Chondrocyte (in vitro differentiated cells): ENCODE results near the gene RASSF7. TPM values are rescaled to one million over a fixed set of nuclear protein-coding genes. Genes with fewer than 3 reads are reported as not detected.

ENCODE experiments used
- DNase-seq: peaks from one replicate; pipeline ENCODE4 v3.0.0; 2021; ENCODE audit warnings: mixed read lengths, low spot score
- H3K27ac Mint-ChIP-seq: one replicate; pipeline ENCODE4 v1.8.0; 2021; ENCODE audit warnings: mild to moderate bottlenecking, moderate library complexity, mixed read lengths; ENCODE audit not compliant: unreplicated experiment
- H3K27me3 Mint-ChIP-seq: 2 replicates; pipeline ENCODE4 v1.8.0; 2021; ENCODE audit warnings: low read depth, mixed read lengths
- H3K36me3 Mint-ChIP-seq: 2 replicates; pipeline ENCODE4 v1.8.0; 2021; ENCODE audit warnings: low read depth, mixed read lengths
- H3K4me1 Mint-ChIP-seq: 2 replicates; pipeline ENCODE4 v1.8.0; 2021; ENCODE audit warnings: low read depth, mild to moderate bottlenecking, mixed read lengths
- H3K4me3 Mint-ChIP-seq: one replicate; pipeline ENCODE4 v1.8.0; 2021; ENCODE audit warnings: mild to moderate bottlenecking, moderate library complexity, mixed read lengths; ENCODE audit not compliant: unreplicated experiment
- H3K9me3 Mint-ChIP-seq: 2 replicates; pipeline ENCODE4 v1.8.0; 2021; ENCODE audit warnings: low read depth, mixed read lengths
- total RNA-seq: library from RNA; stranded (reverse); gene quantifications from 3 replicates; pipeline ENCODE4 v1.2.1, GENCODE V29; 2021
- TF ChIP-seq, protein P1 (sequence below): fragments of 200-600 bp; sonication (generic); IDR thresholded peaks from 2 replicates; pipeline ENCODE4 v1.5.0; 2021; ENCODE audit warnings: antibody characterized with exemption, mild to moderate bottlenecking, moderate library complexity

RASSF7 gene
- total RNA-seq, 1 donor from 2014 or later, result 28.7 TPM

DNA sequence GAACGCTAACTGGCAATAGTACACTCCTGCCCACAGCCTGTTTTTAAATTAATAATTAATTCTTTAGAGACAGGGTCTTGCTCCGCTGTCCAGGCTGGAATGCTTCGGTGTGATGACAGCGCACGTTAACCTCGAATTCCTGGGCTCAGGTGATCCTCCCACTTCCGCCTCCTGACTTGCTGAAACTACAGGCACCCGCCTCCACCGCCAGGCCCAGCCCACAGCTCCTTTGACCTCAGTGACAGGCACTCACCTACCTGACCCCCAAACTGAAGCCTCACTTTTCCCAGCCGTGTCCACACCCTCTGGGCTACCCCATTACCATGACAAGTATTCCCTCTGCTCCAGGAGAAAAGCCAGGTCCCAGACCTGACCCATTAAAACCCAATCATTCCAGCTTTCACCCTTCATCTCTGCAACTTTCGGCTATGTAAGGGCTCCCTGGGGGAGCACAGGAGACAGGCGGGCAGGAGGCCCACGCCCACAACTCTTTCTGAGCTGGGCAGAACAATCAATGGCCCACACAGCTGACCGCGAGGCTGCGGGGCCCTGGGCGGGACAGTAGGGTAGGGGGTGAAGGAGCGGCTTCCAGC, 962 bp upstream of the RASSF7 start:
- TF ChIP-seq, protein P1, sequence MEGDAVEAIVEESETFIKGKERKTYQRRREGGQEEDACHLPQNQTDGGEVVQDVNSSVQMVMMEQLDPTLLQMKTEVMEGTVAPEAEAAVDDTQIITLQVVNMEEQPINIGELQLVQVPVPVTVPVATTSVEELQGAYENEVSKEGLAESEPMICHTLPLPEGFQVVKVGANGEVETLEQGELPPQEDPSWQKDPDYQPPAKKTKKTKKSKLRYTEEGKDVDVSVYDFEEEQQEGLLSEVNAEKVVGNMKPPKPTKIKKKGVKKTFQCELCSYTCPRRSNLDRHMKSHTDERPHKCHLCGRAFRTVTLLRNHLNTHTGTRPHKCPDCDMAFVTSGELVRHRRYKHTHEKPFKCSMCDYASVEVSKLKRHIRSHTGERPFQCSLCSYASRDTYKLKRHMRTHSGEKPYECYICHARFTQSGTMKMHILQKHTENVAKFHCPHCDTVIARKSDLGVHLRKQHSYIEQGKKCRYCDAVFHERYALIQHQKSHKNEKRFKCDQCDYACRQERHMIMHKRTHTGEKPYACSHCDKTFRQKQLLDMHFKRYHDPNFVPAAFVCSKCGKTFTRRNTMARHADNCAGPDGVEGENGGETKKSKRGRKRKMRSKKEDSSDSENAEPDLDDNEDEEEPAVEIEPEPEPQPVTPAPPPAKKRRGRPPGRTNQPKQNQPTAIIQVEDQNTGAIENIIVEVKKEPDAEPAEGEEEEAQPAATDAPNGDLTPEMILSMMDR, result no peak
- Mint-ChIP-seq H3K4me1 (peaks cover 12% of the 10 kb centered on the region), H3K9me3 (no peaks in the 10 kb centered on the region), H3K27ac (no peak overlapping the region), H3K36me3 (no peaks in the 10 kb centered on the region), H3K4me3 (peak overlapping the region; percentile 58), H3K27me3 (peaks cover 8% of the 10 kb centered on the region)
- DNase-seq, result no peak

DNA sequence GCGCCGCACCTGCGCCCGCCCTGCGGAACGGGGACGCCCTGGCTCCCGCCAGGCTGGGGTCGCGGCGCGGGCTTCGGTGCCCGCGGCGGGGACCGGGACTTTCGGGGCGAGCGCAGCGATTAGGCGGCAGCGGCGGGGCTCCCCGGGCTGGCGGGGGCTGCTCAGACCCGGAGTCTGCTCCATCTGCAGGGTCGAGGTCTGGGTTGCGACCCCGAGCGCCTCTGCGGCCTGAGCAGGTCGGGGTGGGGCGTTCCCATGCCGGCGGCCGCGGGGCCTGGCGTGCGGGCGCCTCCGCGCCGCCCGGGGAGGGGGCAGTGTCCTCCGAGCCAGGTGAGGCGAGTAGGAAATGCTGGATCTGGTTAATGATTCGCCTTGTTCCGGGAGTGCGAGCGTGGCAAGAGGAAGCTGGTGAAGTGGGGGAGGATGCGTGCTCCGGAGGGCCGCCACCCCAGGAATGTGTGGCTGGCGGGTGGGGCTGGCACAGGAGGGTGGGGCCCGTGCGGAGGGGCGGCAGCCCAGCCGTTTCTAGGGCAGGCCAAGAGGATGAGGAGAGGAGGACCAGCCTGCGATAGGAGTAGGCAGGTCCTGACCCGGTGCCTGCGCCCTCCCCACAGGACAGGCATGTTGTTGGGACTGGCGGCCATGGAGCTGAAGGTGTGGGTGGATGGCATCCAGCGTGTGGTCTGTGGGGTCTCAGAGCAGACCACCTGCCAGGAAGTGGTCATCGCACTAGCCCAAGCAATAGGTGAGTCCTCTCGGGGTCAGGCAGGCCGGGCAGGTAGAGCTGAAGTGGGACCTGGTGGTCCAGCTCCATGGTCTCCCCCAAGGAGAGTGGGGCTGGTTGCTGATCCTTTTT, 606 bp downstream of the RASSF7 start:
- Mint-ChIP-seq H3K4me1 (peaks cover 13% of the 10 kb centered on the region), H3K27ac (no peak overlapping the region), H3K4me3 (peak overlapping the region; percentile 85), H3K36me3 (no peaks in the 10 kb centered on the region), H3K27me3 (peaks cover 7% of the 10 kb centered on the region), H3K9me3 (no peaks in the 10 kb centered on the region)
- no peak for DNase-seq
- TF ChIP-seq, protein P1, result no peak

DNA sequence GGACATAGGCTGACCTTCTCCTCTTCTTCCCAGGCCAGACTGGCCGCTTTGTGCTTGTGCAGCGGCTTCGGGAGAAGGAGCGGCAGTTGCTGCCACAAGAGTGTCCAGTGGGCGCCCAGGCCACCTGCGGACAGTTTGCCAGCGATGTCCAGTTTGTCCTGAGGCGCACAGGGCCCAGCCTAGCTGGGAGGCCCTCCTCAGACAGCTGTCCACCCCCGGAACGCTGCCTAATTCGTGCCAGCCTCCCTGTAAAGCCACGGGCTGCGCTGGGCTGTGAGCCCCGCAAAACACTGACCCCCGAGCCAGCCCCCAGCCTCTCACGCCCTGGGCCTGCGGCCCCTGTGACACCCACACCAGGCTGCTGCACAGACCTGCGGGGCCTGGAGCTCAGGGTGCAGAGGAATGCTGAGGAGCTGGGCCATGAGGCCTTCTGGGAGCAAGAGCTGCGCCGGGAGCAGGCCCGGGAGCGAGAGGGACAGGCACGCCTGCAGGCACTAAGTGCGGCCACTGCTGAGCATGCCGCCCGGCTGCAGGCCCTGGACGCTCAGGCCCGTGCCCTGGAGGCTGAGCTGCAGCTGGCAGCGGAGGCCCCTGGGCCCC, 1.4 kb downstream of the RASSF7 start:
- TF ChIP-seq, protein P1, result no peak
- Mint-ChIP-seq H3K4me3 (peak overlapping the region; percentile 85), H3K4me1 (peaks cover 21% of the 10 kb centered on the region), H3K9me3 (no peaks in the 10 kb centered on the region), H3K27me3 (peaks cover 3% of the 10 kb centered on the region), H3K36me3 (no peaks in the 10 kb centered on the region), H3K27ac (no peak overlapping the region)
- DNase-seq, result no peak

DNA sequence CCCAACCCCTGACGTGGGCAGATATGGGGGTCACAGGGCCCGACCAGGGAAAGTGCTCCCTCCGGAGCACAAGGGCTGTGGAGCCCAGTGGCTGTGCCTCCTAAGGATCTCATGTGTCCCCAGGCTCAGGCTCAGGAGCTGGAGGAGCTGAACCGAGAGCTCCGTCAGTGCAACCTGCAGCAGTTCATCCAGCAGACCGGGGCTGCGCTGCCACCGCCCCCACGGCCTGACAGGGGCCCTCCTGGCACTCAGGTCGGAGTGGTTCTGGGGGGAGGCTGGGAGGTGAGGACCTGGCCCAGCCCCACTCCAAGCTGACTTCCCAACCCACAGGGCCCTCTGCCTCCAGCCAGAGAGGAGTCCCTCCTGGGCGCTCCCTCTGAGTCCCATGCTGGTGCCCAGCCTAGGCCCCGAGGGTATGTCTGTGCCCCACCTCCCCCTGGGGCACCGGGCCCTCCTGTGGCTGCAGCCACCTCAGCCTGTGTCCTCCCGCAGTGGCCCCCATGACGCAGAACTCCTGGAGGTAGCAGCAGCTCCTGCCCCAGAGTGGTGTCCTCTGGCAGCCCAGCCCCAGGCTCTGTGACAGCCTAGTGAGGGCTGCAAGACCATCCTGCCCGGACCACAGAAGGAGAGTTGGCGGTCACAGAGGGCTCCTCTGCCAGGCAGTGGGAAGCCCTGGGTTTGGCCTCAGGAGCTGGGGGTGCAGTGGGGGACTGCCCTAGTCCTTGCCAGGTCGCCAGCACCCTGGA, 2.5 kb downstream of the RASSF7 start:
- no peak overlapping the region for H3K4me3 Mint-ChIP-seq
- no peaks in the 10 kb centered on the region for H3K36me3 Mint-ChIP-seq
- no peak overlapping the region for H3K27ac Mint-ChIP-seq
- H3K4me1 Mint-ChIP-seq, result peaks cover 27% of the 10 kb centered on the region
- TF ChIP-seq, protein P1, result no peak
- no peak for DNase-seq
- no peaks in the 10 kb centered on the region for H3K27me3 Mint-ChIP-seq
- no peaks in the 10 kb centered on the region for H3K9me3 Mint-ChIP-seq
